Nephron (organoid): ENCODE data around the gene ATP6V1B1.

Experiments used
- H3K27ac Mint-ChIP-seq, 3 experiments: 2 replicates each; pipeline ENCODE4 v1.8.0; 2020; ENCODE audit warnings: mixed read lengths in 3 of 3, mild to moderate bottlenecking in 2 of 3, moderate library complexity in 1 of 3
- H3K27me3 Mint-ChIP-seq: 2 replicates; pipeline ENCODE4 v1.8.0; 2021; ENCODE audit warnings: low read depth, mild to moderate bottlenecking, moderate library complexity, mixed read lengths
- H3K36me3 Mint-ChIP-seq: 2 replicates; pipeline ENCODE4 v1.8.0; 2020; ENCODE audit warnings: low read depth, mixed read lengths
- H3K4me1 Mint-ChIP-seq: 2 replicates; pipeline ENCODE4 v1.8.0; 2020; ENCODE audit warnings: mixed read lengths
- H3K4me3 Mint-ChIP-seq, 3 experiments: 2 replicates each; pipeline ENCODE4 v1.8.0; 2020; ENCODE audit warnings: mild to moderate bottlenecking in 3 of 3, mixed read lengths in 3 of 3, moderate library complexity in 2 of 3
- H3K9me3 Mint-ChIP-seq: 2 replicates; pipeline ENCODE4 v1.8.0; 2020; ENCODE audit warnings: mixed read lengths
- TF ChIP-seq, protein P1 (sequence below), 3 experiments: fragments of 200-600 bp; sonication (generic); IDR thresholded peaks; one replicate each; pipeline ENCODE4 v1.5.0; 2021; ENCODE audit warnings: antibody characterized with exemption in 3 of 3; ENCODE audit not compliant: unreplicated experiment in 3 of 3

ATP6V1B1 gene

DNA sequence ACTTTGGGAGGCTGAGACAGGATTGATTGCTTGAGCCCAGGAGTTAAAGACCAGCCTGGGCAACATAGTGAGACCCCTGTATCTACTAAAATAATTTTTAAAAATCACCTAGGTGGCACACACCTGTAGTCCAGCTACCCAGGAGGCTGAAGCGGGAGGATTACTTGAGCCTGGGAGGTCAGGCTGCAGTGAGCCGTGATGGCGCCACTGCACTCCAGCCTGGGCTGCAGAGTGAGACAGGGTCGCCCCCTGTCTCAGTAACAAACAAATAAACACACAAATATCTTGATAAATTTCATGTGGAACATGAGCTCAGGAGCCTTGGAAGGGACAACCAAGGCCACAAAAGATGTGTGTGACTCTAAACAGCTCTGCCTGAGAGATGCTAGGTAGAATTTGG is 31.0 kb downstream of the ATP6V1B1 start:
- Mint-ChIP-seq H3K4me3 (no peak overlapping the region), H3K27ac (no peak overlapping the region), H3K9me3 (no peaks in the 10 kb centered on the region), H3K4me1 (peaks cover 7% of the 10 kb centered on the region), H3K36me3 (no peaks in the 10 kb centered on the region), H3K27me3 (peaks cover 94% of the 10 kb centered on the region)
- TF ChIP-seq, protein P1, sequence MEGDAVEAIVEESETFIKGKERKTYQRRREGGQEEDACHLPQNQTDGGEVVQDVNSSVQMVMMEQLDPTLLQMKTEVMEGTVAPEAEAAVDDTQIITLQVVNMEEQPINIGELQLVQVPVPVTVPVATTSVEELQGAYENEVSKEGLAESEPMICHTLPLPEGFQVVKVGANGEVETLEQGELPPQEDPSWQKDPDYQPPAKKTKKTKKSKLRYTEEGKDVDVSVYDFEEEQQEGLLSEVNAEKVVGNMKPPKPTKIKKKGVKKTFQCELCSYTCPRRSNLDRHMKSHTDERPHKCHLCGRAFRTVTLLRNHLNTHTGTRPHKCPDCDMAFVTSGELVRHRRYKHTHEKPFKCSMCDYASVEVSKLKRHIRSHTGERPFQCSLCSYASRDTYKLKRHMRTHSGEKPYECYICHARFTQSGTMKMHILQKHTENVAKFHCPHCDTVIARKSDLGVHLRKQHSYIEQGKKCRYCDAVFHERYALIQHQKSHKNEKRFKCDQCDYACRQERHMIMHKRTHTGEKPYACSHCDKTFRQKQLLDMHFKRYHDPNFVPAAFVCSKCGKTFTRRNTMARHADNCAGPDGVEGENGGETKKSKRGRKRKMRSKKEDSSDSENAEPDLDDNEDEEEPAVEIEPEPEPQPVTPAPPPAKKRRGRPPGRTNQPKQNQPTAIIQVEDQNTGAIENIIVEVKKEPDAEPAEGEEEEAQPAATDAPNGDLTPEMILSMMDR (IDR thresholded peaks at IDR 0.05; ENCODE audit: unreplicated experiment in 3 of 3) = no peak

GRCh38 chr2:70967189-70967588 is 31.5 kb downstream of the ATP6V1B1 start:
- H3K4me3 Mint-ChIP-seq = no peak overlapping the region
- TF ChIP-seq, protein P1 (IDR thresholded peaks at IDR 0.05; ENCODE audit: unreplicated experiment in 3 of 3) = no peak
- H3K27me3 Mint-ChIP-seq = peaks cover 89% of the 10 kb centered on the region
- H3K9me3 Mint-ChIP-seq = no peaks in the 10 kb centered on the region
- no peak overlapping the region for H3K27ac Mint-ChIP-seq
- no peaks in the 10 kb centered on the region for H3K36me3 Mint-ChIP-seq
- peaks cover 7% of the 10 kb centered on the region for H3K4me1 Mint-ChIP-seq

GRCh38 chr2:70974592-70974991 is 38.9 kb downstream of the ATP6V1B1 start:
- TF ChIP-seq, protein P1 (IDR thresholded peaks at IDR 0.05; ENCODE audit: unreplicated experiment in 3 of 3) = no peak
- Mint-ChIP-seq H3K27ac (no peak overlapping the region), H3K36me3 (no peaks in the 10 kb centered on the region), H3K27me3 (peaks cover 25% of the 10 kb centered on the region), H3K9me3 (no peaks in the 10 kb centered on the region), H3K4me1 (peaks cover 16% of the 10 kb centered on the region), H3K4me3 (no peak overlapping the region)

DNA sequence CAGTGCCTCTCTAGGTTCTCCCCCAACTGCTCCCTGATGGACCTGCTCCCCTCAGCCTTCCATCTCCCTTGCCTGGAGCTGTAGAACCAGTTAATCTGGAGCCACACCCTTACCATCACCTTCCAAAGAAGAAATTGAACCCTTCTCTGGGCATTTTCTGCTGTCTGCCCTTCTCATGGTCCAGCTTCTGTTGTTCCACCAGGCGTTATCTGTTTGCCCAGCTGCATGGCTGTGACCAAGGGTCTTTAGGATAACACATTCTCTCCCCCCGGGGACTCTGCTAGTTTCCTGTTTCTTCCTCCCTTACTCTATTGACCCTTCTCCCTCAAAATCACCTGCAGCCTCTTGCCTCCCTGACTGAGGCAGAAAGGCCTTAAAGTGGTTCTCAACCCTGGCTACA is 39.5 kb downstream of the ATP6V1B1 start:
- Mint-ChIP-seq H3K4me3 (no peak overlapping the region), H3K9me3 (no peaks in the 10 kb centered on the region), H3K27me3 (peaks cover 18% of the 10 kb centered on the region), H3K4me1 (peaks cover 16% of the 10 kb centered on the region), H3K36me3 (no peaks in the 10 kb centered on the region), H3K27ac (no peak overlapping the region)
- TF ChIP-seq, protein P1 (IDR thresholded peaks at IDR 0.05; ENCODE audit: unreplicated experiment in 3 of 3) = no peak

GRCh38 chr2:70977605-70978205 is 42.0 kb downstream of the ATP6V1B1 start:
- Mint-ChIP-seq H3K27me3 (peaks cover 6% of the 10 kb centered on the region), H3K36me3 (peaks cover 4% of the 10 kb centered on the region), H3K9me3 (no peaks in the 10 kb centered on the region), H3K4me3 (peak overlapping the region; percentile 83 to 93 (median 90)), H3K27ac (peak overlapping the region; percentile 72 to 87 (median 81)), H3K4me1 (peaks cover 16% of the 10 kb centered on the region)
- TF ChIP-seq, protein P1 (IDR thresholded peaks at IDR 0.05; ENCODE audit: unreplicated experiment in 3 of 3) = no peak
